OCI-LY7 (cell line): ENCODE results near the gene SLC16A6. TPM values are rescaled to one million over a fixed set of nuclear protein-coding genes. Genes with fewer than 3 reads are reported as not detected.
A peak's percentile ranks its signal among the peaks of the same experiment; 100 is the strongest.

Experiments used
- BruUV-seq: library from RNA; stranded (reverse); fragments of 400-500 nt; replicated peaks from 2 replicates; lab custom pipeline; 2021; lab: Mats Ljungman, UMichigan
- CTCF ChIA-PET: fragments of 300-600 bp; sonication (Branson Sonifier 250); formaldehyde crosslinking; loops from one replicate; lab custom pipeline; 2022; ENCODE audit warnings: antibody characterized with exemption; ENCODE audit not compliant: unreplicated experiment; lab: Charles Lee
- POLR2A ChIA-PET: fragments of 300-600 bp; sonication (Branson Sonifier 250); formaldehyde crosslinking; loops from one replicate; lab custom pipeline; 2022; ENCODE audit warnings: antibody characterized with exemption; lab: Charles Lee
- DNase-seq: peaks from one replicate; pipeline ENCODE4 v3.0.0-alpha.2; 2015; ENCODE audit warnings: low spot score
- H2AFZ ChIP-seq: fragments of 200-600 bp; sonication (generic), shearing (Covaris generic); 2 replicates; pipeline ENCODE4 v1.6.1; 2014; ENCODE audit warnings: mild to moderate bottlenecking, antibody characterized with exemption, low read length, moderate library complexity
- H3K27ac ChIP-seq: fragments of 200-600 bp; sonication (generic); 2 replicates; pipeline ENCODE4 v1.5.1; 2014; ENCODE audit warnings: mixed run types, low read depth, mild to moderate bottlenecking, moderate library complexity, low read length, inconsistent platforms; ENCODE audit not compliant: poor library complexity, severe bottlenecking
- H3K36me3 ChIP-seq: fragments of 200-600 bp; sonication (generic); 2 replicates; pipeline ENCODE4 v1.6.1; 2014; ENCODE audit warnings: mild to moderate bottlenecking, antibody characterized with exemption, low read length, moderate library complexity, mixed read lengths; ENCODE audit not compliant: insufficient read depth
- H3K4me1 ChIP-seq: fragments of 200-600 bp; sonication (generic); 2 replicates; pipeline ENCODE4 v1.5.1; 2014; ENCODE audit warnings: mild to moderate bottlenecking, low read length; ENCODE audit not compliant: insufficient read depth, poor library complexity, severe bottlenecking
- H3K4me2 ChIP-seq: fragments of 200-600 bp; sonication (generic); 2 replicates; pipeline ENCODE4 v1.6.1; 2014; ENCODE audit warnings: mild to moderate bottlenecking, low read length
- H3K4me3 ChIP-seq: fragments of 200-600 bp; sonication (generic); 2 replicates; pipeline ENCODE4 v1.5.1; 2014; ENCODE audit warnings: mild to moderate bottlenecking, low read depth, low read length; ENCODE audit not compliant: poor library complexity, severe bottlenecking
- H3K79me2 ChIP-seq: fragments of 200-600 bp; sonication (generic); 2 replicates; pipeline ENCODE4 v1.6.1; 2016; ENCODE audit warnings: low read depth, mild to moderate bottlenecking, low read length, moderate library complexity, mixed read lengths; ENCODE audit not compliant: insufficient read depth
- H3K9me2 ChIP-seq: fragments of 200-600 bp; sonication (generic); 2 replicates; pipeline ENCODE4 v1.6.1; 2016; ENCODE audit warnings: mild to moderate bottlenecking, low read length, mixed read lengths; ENCODE audit not compliant: insufficient read depth
- H3K9me3 ChIP-seq: fragments of 200-600 bp; sonication (generic); 2 replicates; pipeline ENCODE4 v1.6.1; 2014; ENCODE audit warnings: mild to moderate bottlenecking, mixed run types, low read length, mixed read lengths
- H4K20me1 ChIP-seq: fragments of 200-600 bp; sonication (generic); 2 replicates; pipeline ENCODE4 v1.6.1; 2014; ENCODE audit warnings: mild to moderate bottlenecking, antibody characterized with exemption, low read length, moderate library complexity, mixed read lengths; ENCODE audit not compliant: insufficient read depth
- EZH2phosphoT487 ChIP-seq: fragments of 200-600 bp; sonication (generic); IDR thresholded peaks from 2 replicates; pipeline ENCODE4 v1.6.1; 2018; ENCODE audit warnings: low read depth, borderline replicate concordance, mild to moderate bottlenecking, mixed run types, antibody characterized with exemption, low read length, moderate library complexity, mixed read lengths
- intact Hi-C: fragments of 100-400 bp; cut with micrococcal nuclease; formaldehyde crosslinking; loops from one replicate; pipeline ENCODE4 v1.10.0; 2022; ENCODE audit not compliant: unreplicated experiment
- total RNA-seq, 2 experiments: library from RNA; depleted of rRNA in 1 of 2; stranded (reverse); fragments of >200 nt in 1 of 2; shearing (Covaris generic) in 1 of 2; gene quantifications; 2 replicates each; pipeline ENCODE4 v1.2.3, GENCODE V29; 2014 to 2022
- TF ChIP-seq, protein P1 (sequence below): fragments of 200-600 bp; sonication (generic); conservative IDR thresholded peaks from 2 replicates; pipeline ENCODE4 v1.5.1; 2014; ENCODE audit warnings: mild to moderate bottlenecking, antibody characterized with exemption, low read length, moderate library complexity, mixed read lengths

Gene SLC16A6
- total RNA-seq, 2 experiments from 2014 or later: 4.5 to 18.9 TPM

DNA sequence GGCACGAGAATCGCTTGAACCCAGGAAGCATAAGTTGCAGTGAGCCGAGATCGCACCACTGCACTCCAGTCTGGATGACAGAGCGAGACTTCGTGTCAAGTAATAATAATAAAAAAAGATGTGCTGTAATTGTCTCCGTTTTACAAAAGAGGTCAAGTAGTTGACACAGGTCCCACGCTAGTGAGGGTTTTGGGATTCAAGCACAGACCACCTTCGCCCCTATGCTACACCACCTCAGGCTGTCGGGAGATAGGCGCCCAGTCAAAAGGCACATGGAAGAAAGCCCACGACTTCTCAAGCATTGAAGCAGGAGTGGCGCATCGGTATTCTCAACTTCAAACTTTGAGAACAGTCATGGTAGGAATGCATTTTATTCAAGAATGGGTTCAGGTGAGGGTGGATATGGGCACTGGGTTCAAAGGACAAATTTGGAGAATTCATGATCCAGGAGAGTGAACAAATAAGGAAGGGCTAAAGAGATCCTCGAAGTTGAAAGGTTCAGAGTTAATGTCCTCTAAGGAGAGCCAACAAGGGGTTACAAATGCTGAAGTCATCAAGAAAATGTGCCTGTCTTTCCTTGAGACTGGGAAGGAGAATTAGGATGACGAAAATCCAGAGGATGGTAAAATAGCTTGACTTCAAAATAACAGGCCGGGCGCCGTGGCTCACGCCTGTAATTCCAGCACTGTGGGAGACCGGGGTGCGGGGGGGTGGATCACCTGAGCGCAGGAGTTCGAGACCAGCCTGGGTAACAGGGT is 44.5 kb downstream of the SLC16A6 start:
- no peaks in the 10 kb centered on the region for H4K20me1 ChIP-seq
- intact Hi-C loops: loop anchor here (1.0 kb wide), 1 partner anchor 9 kb away; no protein-coding TSS in a partner anchor
- ChIA-PET CTCF (interaction anchor here (0.6 to 2.0 kb wide), 5 partner anchors 8 to 211 kb away, joined by 3 to 9 read pairs (median 5); partner anchors contain the start of gene WIPI1), POLR2A (interaction anchor here (0.7 to 7.3 kb wide), 18 partner anchors 9 to 216 kb away, joined by 3 to 69 read pairs (median 6); partner anchors contain the start of genes SLC16A6 and WIPI1)
- no peak overlapping the region for H2AFZ ChIP-seq
- peak overlapping the region; percentile 90 for H3K27ac ChIP-seq
- peak overlapping the region; percentile 84 for H3K4me2 ChIP-seq
- TF ChIP-seq, protein P1, sequence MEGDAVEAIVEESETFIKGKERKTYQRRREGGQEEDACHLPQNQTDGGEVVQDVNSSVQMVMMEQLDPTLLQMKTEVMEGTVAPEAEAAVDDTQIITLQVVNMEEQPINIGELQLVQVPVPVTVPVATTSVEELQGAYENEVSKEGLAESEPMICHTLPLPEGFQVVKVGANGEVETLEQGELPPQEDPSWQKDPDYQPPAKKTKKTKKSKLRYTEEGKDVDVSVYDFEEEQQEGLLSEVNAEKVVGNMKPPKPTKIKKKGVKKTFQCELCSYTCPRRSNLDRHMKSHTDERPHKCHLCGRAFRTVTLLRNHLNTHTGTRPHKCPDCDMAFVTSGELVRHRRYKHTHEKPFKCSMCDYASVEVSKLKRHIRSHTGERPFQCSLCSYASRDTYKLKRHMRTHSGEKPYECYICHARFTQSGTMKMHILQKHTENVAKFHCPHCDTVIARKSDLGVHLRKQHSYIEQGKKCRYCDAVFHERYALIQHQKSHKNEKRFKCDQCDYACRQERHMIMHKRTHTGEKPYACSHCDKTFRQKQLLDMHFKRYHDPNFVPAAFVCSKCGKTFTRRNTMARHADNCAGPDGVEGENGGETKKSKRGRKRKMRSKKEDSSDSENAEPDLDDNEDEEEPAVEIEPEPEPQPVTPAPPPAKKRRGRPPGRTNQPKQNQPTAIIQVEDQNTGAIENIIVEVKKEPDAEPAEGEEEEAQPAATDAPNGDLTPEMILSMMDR: no peak
- no peak for TF ChIP-seq EZH2phosphoT487
- peaks cover 82% of the 10 kb centered on the region for H3K4me1 ChIP-seq
- peaks cover 26% of the 10 kb centered on the region for H3K36me3 ChIP-seq
- DNase-seq: no peak
- H3K79me2 ChIP-seq: peaks cover 85% of the 10 kb centered on the region
- BruUV-seq: TSS peak; percentile 89
- peak overlapping the region; percentile 80 for H3K4me3 ChIP-seq
- no peaks in the 10 kb centered on the region for H3K9me3 ChIP-seq
- H3K9me2 ChIP-seq: no peaks in the 10 kb centered on the region

DNA sequence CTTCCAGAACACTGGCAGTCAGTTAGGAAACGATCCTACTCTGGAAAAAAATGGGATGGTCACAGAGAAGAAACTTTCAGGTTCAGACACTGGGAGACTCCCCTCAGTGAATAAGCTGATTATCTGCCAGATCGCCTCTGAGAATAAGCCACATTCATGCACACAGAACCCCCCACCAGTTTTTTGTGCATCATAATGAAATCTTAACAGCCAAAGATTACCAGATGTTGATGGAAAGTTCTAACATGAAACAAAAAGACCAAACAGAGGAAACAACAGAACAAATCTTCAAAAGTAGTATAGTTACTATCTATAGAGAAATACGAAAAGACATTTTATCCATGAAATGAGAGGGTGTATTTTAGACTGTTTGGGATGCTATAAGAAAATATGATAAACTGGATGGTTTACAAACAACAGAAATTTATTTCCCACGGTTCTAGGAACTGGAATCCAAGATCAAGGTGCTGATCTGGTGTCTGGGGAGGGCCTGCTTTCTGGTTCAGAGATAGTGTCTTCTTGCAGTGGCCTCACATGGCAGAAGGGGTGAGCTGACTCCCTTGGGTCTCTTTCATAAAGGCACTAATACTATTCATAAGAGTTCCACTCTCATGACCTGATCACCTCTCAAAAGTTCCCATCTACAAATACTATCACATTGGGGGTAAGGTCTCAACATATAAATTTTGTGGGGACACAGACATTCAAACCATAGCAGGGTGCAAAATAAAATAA is 51.1 kb downstream of the SLC16A6 start:
- H3K4me3 ChIP-seq: peak overlapping the region; percentile 65

More for the DNA sequence above, 51.1 kb downstream of the SLC16A6 start:
- intact Hi-C loops: no loop called here
- peaks cover 8% of the 10 kb centered on the region; the same call in 1 of the 2 replicates for H3K9me3 ChIP-seq
- no peaks in the 10 kb centered on the region for H3K9me2 ChIP-seq
- ChIA-PET CTCF (no interaction called here), POLR2A (interaction anchor here (0.9 to 4.1 kb wide), 6 partner anchors 9 to 67 kb away, joined by 3 to 55 read pairs (median 4); partner anchors contain the start of gene AMZ2)
- DNase-seq: peak; percentile 52
- H3K27ac ChIP-seq: peak overlapping the region; percentile 96
- peak overlapping the region; percentile 84 for H3K4me2 ChIP-seq
- H3K4me1 ChIP-seq: peaks cover 91% of the 10 kb centered on the region
- peaks cover 13% of the 10 kb centered on the region for H3K36me3 ChIP-seq
- no peak overlapping the region; the same call in 1 of the 2 replicates for H2AFZ ChIP-seq
- no peaks in the 10 kb centered on the region for H4K20me1 ChIP-seq
- TF ChIP-seq, protein P1: peak; percentile 32; the same call in 1 of the 2 replicates
- no peak for TF ChIP-seq EZH2phosphoT487
- H3K79me2 ChIP-seq: peaks cover 78% of the 10 kb centered on the region
- BruUV-seq: no TSS peak
